Measurements from ENCODE around the gene RFX1.

Gene RFX1

GRCh38 chr19:13959962-13960862 lies 45.9 kb downstream of the RFX1 start:
- no peak overlapping the region for H3K27ac ChIP-seq
- H3K4me3 ChIP-seq = no peak overlapping the region
- DNase-seq (ENCODE audit: low read depth, low spot score) = no peak
- TF ChIP-seq POLR2AphosphoS5 (IDR thresholded peaks at IDR 0.05; ENCODE audit: borderline replicate concordance, low read depth, low read length) (no peak), EZH2 (IDR thresholded peaks at IDR 0.05) (no peak), FOXP2 (optimal IDR thresholded peaks at IDR 0.05; ENCODE audit: control extremely low read depth, extremely low read length, insufficient read depth) (no peak)
- H3K9me3 ChIP-seq (ENCODE audit: low read depth, low read length) = no peaks in the 10 kb centered on the region
- H3K36me3 ChIP-seq (ENCODE audit: insufficient read depth, low read length) = peaks cover 36% of the 10 kb centered on the region; the same call in 1 of the 2 replicates
- no peak overlapping the region for H3K9ac ChIP-seq (ENCODE audit: insufficient read length)

DNA sequence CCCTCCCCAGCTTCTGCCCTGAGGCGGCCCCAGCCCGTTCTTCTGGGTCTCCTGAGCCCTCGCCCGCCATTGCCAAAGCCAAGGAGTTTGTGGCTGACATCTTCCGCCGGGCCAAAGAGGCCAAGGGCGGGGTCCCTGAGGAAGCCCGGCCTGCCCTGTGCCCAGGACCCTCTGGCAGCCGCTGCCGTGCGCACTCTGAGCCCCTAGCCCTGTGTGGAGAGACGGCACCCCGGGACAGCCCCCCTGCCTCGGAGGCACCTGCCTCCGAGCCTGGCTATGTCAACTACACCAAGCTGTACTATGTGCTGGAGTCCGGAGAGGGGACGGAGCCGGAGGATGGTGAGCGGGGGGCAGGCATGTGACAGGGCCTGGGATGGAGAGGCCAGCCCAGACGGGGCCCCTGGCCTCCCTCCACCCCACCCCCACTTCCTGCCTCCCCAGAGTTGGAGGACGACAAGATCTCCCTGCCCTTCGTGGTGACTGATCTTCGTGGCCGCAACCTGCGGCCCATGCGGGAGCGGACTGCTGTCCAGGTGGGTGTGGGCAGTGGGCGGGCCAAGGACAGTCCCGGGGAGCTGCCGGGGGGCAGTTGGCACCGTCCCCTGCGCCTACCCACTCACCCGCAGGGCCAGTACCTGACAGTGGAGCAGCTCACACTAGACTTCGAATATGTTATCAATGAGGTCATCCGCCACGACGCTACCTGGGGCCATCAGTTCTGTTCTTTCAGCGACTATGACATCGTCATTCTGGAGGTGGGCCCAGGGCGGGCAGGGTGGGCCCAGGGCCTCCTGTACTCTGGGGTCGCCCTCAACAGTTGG lies 46.8 kb downstream of the RFX1 start:
- TF ChIP-seq FOXP2 (optimal IDR thresholded peaks at IDR 0.05; ENCODE audit: control extremely low read depth, extremely low read length, insufficient read depth) (no peak), EZH2 (IDR thresholded peaks at IDR 0.05) (no peak), POLR2AphosphoS5 (IDR thresholded peaks at IDR 0.05; ENCODE audit: borderline replicate concordance, low read depth, low read length) (no peak)
- no peak overlapping the region for H3K27ac ChIP-seq

GRCh38 chr19:13958043-13958442 lies 48.1 kb downstream of the RFX1 start:
- no peak for TF ChIP-seq EZH2 (IDR thresholded peaks at IDR 0.05)
- TF ChIP-seq POLR2AphosphoS5 (IDR thresholded peaks at IDR 0.05; ENCODE audit: borderline replicate concordance, low read depth, low read length) = no peak
- TF ChIP-seq FOXP2 (optimal IDR thresholded peaks at IDR 0.05; ENCODE audit: control extremely low read depth, extremely low read length, insufficient read depth) = no peak
- Histone ChIP-seq H3K9me3 (ENCODE audit: low read depth, low read length) (no peaks in the 10 kb centered on the region), H3K4me3 (no peak overlapping the region), H3K9ac (ENCODE audit: insufficient read length) (no peak overlapping the region), H3K36me3 (ENCODE audit: insufficient read depth, low read length) (peaks cover 41% of the 10 kb centered on the region; the same call in 1 of the 2 replicates), H3K27ac (no peak overlapping the region)
- DNase-seq (ENCODE audit: low read depth, low spot score) = no peak

More for the DNA sequence above, 46.8 kb downstream of the RFX1 start:
- no peak overlapping the region for H3K4me3 ChIP-seq
- peaks cover 39% of the 10 kb centered on the region; the same call in 1 of the 2 replicates for H3K36me3 ChIP-seq (ENCODE audit: insufficient read depth, low read length)
- no peak for DNase-seq (ENCODE audit: low read depth, low spot score)
- no peaks in the 10 kb centered on the region for H3K9me3 ChIP-seq (ENCODE audit: low read depth, low read length)
- no peak overlapping the region for H3K9ac ChIP-seq (ENCODE audit: insufficient read length)

- Histone ChIP-seq H3K27ac (no peak overlapping the region), H3K36me3 (ENCODE audit: insufficient read depth, low read length) (peaks cover 41% of the 10 kb centered on the region; the same call in 1 of the 2 replicates), H3K9me3 (ENCODE audit: low read depth, low read length) (no peaks in the 10 kb centered on the region), H3K9ac (ENCODE audit: insufficient read length) (no peak overlapping the region), H3K4me3 (no peak overlapping the region)
- TF ChIP-seq POLR2AphosphoS5 (IDR thresholded peaks at IDR 0.05; ENCODE audit: borderline replicate concordance, low read depth, low read length) (no peak), FOXP2 (optimal IDR thresholded peaks at IDR 0.05; ENCODE audit: control extremely low read depth, extremely low read length, insufficient read depth) (no peak), EZH2 (IDR thresholded peaks at IDR 0.05) (no peak)
- no peak for DNase-seq (ENCODE audit: low read depth, low spot score)
Observed at GRCh38 chr19:13957051-13957450, 49.1 kb downstream of the RFX1 start.

DNA sequence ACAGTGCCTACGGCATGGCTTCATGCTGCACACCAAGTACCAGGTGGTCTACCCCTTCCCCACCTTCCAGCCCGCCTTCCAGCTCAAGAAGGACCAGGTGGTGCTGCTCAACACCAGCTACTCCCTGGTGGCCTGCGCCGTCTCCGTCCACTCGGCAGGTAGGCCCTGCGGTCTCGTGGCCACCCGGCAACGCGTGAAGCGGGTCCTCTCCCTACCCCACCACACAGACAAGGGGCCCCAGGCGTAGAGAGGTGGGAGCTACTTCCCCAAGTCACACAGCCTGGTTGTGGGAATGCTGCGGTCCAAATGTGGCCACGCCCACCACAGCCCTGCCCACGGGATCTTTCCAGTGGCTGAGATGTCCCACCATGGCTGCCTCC lies 49.8 kb downstream of the RFX1 start:
- peaks cover 38% of the 10 kb centered on the region; the same call in 1 of the 2 replicates for H3K36me3 ChIP-seq (ENCODE audit: insufficient read depth, low read length)
- H3K27ac ChIP-seq = no peak overlapping the region
- H3K4me3 ChIP-seq = no peak overlapping the region
- no peaks in the 10 kb centered on the region for H3K9me3 ChIP-seq (ENCODE audit: low read depth, low read length)
- no peak overlapping the region for H3K9ac ChIP-seq (ENCODE audit: insufficient read length)
- TF ChIP-seq EZH2 (IDR thresholded peaks at IDR 0.05) = no peak
- TF ChIP-seq FOXP2 (optimal IDR thresholded peaks at IDR 0.05; ENCODE audit: control extremely low read depth, extremely low read length, insufficient read depth) = no peak
- no peak for TF ChIP-seq POLR2AphosphoS5 (IDR thresholded peaks at IDR 0.05; ENCODE audit: borderline replicate concordance, low read depth, low read length)
- no peak for DNase-seq (ENCODE audit: low read depth, low spot score)

DNA sequence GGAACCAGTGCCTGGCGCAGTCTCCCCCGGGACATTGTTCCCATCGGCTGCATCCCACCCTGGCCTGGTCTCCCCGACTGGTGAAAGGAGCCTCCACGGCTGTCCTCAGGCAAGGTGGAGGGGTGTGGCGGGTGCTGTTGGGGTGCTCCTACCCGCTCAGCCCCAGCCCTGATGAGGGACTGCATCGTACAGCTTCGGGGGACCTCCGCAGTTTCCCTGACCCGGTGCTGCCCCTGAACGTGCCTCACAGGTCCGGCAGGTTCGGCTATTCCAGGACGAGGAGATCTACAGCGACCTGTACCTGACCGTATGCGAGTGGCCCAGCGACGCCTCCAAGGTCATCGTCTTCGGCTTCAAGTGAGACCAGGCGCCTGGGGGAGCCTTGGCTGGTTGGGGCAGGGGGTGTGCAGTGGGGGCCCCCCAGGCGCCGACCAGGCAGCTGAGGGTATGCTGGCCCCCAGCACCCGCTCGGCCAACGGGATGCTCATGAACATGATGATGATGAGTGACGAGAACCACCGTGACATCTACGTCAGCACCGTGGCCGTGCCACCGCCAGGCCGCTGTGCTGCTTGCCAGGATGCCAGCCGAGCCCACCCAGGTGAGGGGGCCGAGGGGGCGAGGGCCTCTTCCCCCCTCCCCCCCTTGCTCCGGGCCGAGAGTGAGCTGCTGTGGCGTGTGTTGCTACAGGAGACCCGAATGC lies 50.3 kb downstream of the RFX1 start:
- no peak overlapping the region for H3K4me3 ChIP-seq
- no peak for DNase-seq (ENCODE audit: low read depth, low spot score)
- no peaks in the 10 kb centered on the region for H3K9me3 ChIP-seq (ENCODE audit: low read depth, low read length)
- H3K36me3 ChIP-seq (ENCODE audit: insufficient read depth, low read length) = peaks cover 36% of the 10 kb centered on the region; the same call in 1 of the 2 replicates
- H3K27ac ChIP-seq = no peak overlapping the region
- no peak overlapping the region for H3K9ac ChIP-seq (ENCODE audit: insufficient read length)
- TF ChIP-seq EZH2 (IDR thresholded peaks at IDR 0.05) (no peak), POLR2AphosphoS5 (IDR thresholded peaks at IDR 0.05; ENCODE audit: borderline replicate concordance, low read depth, low read length) (no peak), FOXP2 (optimal IDR thresholded peaks at IDR 0.05; ENCODE audit: control extremely low read depth, extremely low read length, insufficient read depth) (no peak)

GRCh38 chr19:13954185-13954584 lies 51.9 kb downstream of the RFX1 start:
- no peak for TF ChIP-seq EZH2 (IDR thresholded peaks at IDR 0.05)
- no peak for TF ChIP-seq FOXP2 (optimal IDR thresholded peaks at IDR 0.05; ENCODE audit: control extremely low read depth, extremely low read length, insufficient read depth)
- no peak for TF ChIP-seq POLR2AphosphoS5 (IDR thresholded peaks at IDR 0.05; ENCODE audit: borderline replicate concordance, low read depth, low read length)

More at GRCh38 chr19:13954185-13954584, 51.9 kb downstream of the RFX1 start:
- Histone ChIP-seq H3K27ac (no peak overlapping the region), H3K9me3 (ENCODE audit: low read depth, low read length) (no peaks in the 10 kb centered on the region), H3K4me3 (no peak overlapping the region), H3K36me3 (ENCODE audit: insufficient read depth, low read length) (peaks cover 26% of the 10 kb centered on the region; the same call in 1 of the 2 replicates), H3K9ac (ENCODE audit: insufficient read length) (no peak overlapping the region)
- DNase-seq (ENCODE audit: low read depth, low spot score) = no peak
